HG02759 (cell line): ENCODE data around the gene USF2.
"Not testable (repeated sequence)": the region's sequence is repeated elsewhere in the genome, so short reads cannot be mapped to it uniquely, and the experiment has no call there.

Source experiments
- ATAC-seq: cut with Tn5 transposase; IDR thresholded peaks from one replicate; pipeline ENCODE4 v1.9.1; 2021; ENCODE audit warnings: mild to moderate bottlenecking, moderate library complexity; ENCODE audit not compliant: unreplicated experiment

The USF2 gene

GRCh38 chr19:35279985-35280821 is 11.4 kb downstream of the USF2 start:
- no peak for ATAC-seq

DNA sequence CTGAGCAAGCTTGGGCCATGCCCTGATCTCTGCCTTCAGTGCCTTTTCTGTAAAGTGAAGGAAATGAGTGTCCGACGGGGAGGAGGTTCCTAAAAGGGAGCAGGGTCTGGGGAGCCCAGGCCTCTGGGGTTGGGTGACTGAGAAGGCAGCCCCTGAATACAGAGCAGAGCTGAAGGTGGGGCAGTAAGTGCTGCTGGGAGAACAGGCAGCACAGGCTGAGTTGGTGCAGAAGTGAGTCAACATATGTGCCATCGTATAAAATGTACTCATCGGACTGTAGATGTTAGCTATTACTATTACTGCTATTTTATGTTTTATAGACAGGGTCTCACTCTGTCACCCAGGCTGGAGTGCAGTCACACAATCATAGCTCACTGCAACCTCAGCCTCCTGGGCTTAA is 12.5 kb downstream of the USF2 start:
- no peak for ATAC-seq

DNA sequence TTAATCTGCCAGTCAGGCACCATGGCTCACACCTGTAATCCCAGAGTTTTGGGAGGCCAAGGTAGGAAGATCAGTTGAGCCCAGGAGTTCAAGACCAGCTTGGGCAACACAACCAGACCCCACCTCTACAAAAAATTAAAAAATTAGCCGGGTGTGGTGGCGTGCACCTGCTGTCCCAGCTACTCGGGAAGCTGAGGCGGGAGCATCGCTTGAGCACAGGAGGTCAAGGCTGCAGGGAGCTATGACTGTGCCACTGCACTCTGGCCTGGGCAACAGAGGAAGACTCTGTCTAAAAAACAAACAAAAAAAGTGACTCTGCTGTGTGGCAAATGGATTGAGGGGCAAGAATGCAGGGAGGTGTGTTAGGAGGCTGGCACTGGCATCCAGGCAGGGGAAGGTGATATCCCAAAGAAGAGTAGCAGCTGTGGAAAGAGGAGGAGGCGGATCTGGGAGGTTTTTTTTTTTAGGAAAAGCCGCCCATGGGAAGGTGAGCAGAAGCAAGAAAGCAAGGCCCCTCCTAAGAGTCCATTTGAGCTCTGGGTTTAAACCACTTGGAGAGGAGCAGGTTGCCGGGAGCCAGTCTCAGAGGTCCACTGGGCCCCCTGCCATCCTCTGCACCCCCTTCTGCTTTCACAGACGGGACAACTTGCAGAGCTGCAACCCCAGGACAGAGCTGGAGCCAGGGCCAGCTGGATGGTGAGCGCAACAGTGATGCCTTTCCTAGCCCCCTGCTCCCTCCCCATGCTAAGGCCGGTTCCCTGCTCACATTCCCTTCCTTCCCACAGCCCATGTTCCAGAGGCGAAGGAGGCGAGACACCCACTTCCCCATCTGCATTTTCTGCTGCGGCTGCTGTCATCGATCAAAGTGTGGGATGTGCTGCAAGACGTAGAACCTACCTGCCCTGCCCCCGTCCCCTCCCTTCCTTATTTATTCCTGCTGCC is 15.7 kb downstream of the USF2 start:
- ATAC-seq: no peak

DNA sequence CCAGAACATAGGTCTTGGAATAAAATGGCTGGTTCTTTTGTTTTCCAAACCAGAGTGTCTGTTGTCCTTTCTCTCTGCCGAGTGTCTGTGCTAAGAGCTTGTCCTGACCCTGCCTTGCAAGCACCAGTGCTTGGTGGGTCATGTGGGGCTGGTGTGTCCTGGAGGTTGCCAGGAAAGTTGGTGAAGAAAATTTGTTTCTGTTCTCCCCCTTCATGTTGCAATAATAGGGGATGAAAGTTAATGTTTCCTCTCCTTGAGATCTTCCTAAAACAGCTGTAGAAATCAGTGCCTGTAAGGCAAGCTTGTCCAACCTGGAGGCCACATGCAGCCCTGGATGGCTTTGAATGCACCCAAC is 16.3 kb downstream of the USF2 start:
- ATAC-seq: no peak

DNA sequence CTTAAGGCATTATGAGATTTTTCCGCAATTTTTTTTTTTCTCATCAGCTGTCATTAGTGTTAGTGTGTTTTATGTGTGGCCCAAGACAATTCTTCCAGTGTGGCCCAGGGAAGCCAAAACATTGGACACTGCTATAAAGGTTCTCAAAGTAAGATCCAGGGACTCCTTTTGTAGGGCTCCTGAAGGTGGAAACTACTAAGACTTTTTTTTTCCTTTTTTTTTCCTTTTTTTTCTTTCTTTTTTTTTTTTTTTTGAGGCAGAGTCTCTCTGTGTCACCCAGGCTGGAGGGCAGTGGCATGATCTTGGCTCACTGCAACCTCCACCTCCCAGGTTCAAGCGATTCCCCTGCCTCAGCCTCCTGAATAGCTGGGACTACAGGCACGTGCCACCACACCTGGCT is 16.7 kb downstream of the USF2 start:
- not testable (repeated sequence) for ATAC-seq

GRCh38 chr19:35286101-35286500 is 17.3 kb downstream of the USF2 start:
- ATAC-seq: not testable (repeated sequence)

DNA sequence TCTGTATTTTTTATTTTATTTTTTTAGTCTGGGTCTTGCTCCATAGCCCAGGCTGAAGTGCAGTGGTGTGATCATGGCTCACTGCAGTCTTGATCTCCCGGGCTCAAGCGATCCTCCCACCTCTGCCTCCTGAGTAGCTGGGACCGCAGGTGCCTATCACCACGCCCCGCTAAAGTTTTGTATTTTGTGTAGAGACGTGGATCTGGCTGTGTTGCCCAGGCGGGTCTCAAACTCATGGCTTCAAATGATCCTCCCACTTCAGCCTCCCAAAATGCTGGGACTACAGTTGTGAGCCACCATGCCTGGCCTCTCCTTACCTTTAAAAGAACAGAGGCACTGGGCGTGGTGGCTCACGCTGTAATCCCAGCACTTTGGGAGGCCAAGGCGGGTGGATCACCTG is 19.0 kb downstream of the USF2 start:
- no peak for ATAC-seq

- ATAC-seq: no peak
Observed at GRCh38 chr19:35288331-35288730, 19.6 kb downstream of the USF2 start.

- no peak for ATAC-seq
Observed at GRCh38 chr19:35288906-35289305, 20.1 kb downstream of the USF2 start.

GRCh38 chr19:35290381-35291127 is 21.8 kb downstream of the USF2 start:
- no peak for ATAC-seq

DNA sequence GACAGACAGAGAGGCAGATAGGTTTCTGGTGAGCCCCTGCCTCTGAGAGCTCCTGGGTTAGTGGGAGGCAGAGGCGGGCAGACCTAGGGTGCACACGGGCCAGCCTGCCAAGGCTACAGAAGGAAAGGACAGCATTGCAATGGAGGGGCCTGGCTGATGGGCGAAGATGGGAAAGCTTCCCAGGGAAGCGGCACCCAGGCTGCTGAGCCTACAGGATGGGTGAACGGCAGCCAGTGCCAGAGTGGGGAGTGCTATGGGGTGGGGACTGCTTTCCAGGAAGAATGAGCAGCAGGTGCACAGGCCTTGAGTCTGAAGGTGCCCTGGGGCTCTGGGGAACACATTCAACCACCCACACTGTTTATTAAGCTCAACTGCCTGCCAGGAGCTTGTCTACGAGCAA is 22.5 kb downstream of the USF2 start:
- ATAC-seq: no peak

DNA sequence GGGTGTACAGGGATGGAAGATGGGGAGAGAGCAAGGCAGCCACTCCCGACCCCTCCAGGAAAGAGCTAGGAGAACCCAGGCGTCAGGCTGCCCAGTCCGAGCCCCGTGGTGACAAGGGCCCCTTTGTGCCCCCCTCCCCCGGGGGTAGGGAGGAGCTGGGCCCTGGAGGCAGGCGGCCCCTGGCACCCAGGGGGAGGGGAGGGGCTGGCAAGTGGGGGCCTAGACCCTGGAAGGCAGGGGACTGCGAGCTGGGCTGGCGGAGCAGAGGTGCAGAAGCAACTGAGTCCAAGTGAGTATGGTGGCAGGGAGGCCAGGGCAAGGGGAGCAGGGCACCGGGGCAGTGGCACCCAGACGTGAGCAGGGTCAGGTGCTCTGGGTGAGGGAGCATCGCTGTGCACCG is 23.2 kb downstream of the USF2 start, which contains the start of gene MAG:
MAG (plus strand) TSS at position 246 of the 400 bp plus-strand sequence. CDS start 3,248 bp downstream, outside the sequence.
- ATAC-seq: no peak

DNA sequence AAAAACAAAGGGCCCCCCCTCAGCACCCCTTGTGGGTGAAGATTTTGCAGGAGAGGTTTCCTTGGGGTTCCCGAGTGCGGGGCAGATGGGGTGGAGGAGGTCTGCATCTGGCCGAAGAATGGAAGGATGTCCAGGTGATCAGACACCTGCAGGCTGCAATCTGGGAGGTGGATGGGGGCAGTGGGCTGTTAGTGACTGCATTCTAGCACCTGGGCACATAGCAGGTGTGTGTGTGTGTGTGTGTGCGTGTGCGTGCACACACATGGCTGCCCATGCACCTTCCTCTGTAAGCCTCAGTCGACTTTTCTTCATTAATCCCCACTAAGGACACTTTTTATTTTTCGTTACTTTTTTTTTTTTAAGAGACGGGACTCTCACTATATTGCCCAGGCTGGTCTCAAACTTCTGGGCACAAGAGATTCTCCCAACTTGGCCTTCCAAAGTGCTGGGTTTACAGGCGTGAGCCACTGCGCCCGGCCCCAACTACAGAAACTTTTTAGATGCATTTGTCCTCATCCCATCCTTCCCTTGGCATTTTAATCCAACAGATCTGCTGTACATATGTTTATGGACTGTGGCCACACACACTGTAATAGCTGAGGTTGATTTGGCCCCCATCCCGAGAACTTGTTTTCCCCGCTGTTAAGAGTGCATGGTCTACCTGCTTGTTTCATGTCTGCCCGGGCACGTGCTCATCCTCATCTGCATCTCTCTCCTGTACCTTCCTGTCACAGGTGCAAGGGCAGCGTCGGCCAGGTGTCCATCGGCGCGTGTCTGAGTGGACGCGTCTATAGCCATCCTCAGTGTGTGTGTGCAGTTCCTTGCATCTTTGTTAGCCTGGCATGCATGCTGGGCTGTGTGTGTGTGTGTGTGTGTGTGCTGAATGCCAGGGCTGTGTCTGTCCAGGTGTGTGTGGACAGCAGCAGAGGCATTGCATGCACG is 23.9 kb downstream of the USF2 start:
- ATAC-seq: no peak

DNA sequence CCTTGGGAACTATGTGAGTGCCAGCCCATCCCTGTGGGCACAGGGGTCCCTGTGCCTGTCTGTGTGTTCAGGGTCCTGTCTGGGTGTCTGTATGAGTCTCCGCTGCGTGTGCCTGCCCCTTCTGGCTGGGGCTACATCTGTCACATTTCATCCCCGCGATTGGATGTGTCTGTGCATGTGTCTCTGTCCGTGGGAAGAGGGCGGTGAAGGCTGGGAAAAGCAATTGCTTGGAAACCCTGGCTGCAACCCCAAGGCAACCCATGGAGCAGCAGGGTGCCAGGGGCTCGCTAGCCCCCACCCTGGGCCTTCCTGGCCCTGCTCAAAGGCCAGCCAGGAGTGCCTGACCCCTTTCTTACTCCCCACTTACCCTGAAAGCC is 24.6 kb downstream of the USF2 start:
- no peak for ATAC-seq

GRCh38 chr19:35293808-35294207 is 25.0 kb downstream of the USF2 start:
- ATAC-seq: no peak

DNA sequence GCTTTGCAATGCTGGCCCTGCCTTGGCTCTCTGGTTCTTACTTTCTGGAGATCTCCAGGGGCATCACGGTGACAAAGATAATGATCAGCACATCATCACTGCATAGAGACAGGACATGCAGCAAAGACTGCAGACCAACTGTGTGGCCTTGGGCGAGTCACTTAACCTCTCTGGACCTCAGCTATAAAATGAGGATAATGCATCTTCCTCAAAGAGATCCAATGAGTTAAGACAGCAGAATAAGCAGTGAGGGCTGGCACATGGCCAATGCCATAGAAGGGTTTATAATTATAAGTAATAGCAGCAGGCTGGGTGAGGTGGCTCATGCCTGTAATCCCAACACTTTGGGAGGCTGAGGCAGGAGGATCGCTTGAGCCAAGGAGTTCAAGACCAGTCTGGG is 25.6 kb downstream of the USF2 start:
- no peak for ATAC-seq

GRCh38 chr19:35294859-35295791 is 26.4 kb downstream of the USF2 start:
- no peak for ATAC-seq

GRCh38 chr19:35295792-35296462 is 27.2 kb downstream of the USF2 start:
- peak; percentile 48 for ATAC-seq
